SK-N-MC (cell line): ENCODE measurements around the gene CCDC6.
"Not testable (repeated sequence)": the region's sequence is repeated elsewhere in the genome, so short reads cannot be mapped to it uniquely, and the experiment has no call there.

Source experiments
- EZH2 ChIP-seq: fragments of 200-600 bp; sonication (generic); IDR thresholded peaks from one replicate; pipeline ENCODE4 v1.6.1; 2017; ENCODE audit warnings: antibody characterized with exemption
- POLR2AphosphoS5 ChIP-seq: IDR thresholded peaks from 2 replicates; pipeline ENCODE4 v1.6.1; 2012; ENCODE audit warnings: mild to moderate bottlenecking, low read depth, low read length, borderline replicate concordance

DNA sequence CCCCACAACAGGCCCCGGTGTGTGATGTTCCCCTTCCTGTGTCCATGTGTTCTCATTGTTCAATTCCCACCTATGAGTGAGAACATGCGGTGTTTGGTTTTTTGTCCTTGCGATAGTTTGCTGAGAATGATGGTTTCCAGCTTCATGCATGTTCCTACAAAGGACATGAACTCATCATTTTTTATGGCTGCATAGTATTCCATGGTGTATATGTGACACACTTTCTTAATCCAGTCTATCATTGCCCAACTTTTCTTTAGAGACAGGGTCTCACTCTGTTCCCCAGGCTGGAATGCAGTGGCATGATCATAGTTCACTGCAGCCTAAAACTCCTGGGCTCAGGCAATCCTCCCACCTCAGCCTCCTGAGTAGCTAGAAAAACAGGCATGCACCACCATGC, 120.9 kb downstream of the CCDC6 start:
- not testable (repeated sequence) for TF ChIP-seq EZH2, POLR2AphosphoS5
